GM12878 (cell line): ENCODE results near the gene CCDC186. TPM values are rescaled to one million over a fixed set of nuclear protein-coding genes. Genes with fewer than 3 reads are reported as not detected.

Experiments used
- ATAC-seq: fragments of 200-7000 bp; cut with Tn5 transposase; 3 replicates; pipeline ENCODE4 v1.9.1; 2020; ENCODE audit warnings: mild to moderate bottlenecking, moderate library complexity
- BruUV-seq: library from RNA; stranded (reverse); fragments of 400-500 nt; replicated peaks from 2 replicates; lab custom pipeline; 2021; lab: Mats Ljungman, UMichigan
- CTCF ChIA-PET: fragments of 300-600 bp; sonication (Branson Sonifier 250); formaldehyde crosslinking; extraction: SDS; loops from one replicate; lab custom pipeline; 2021; ENCODE audit warnings: inconsistent platforms; lab: Yijun Ruan, JAX
- POLR2A ChIA-PET: fragments of 350-600 bp; formaldehyde crosslinking; extraction: SDS; loops from one replicate; lab custom pipeline; 2021; ENCODE audit warnings: inconsistent platforms; lab: Charles Lee
- RAD21 ChIA-PET: fragments of 300-600 bp; sonication (Branson Sonifier 250); formaldehyde crosslinking; loops from one replicate; lab custom pipeline; 2023; ENCODE audit warnings: antibody characterized with exemption; ENCODE audit not compliant: unreplicated experiment; lab: Charles Lee
- SMC1A ChIA-PET: fragments of 300-600 bp; sonication (Branson Sonifier 250); formaldehyde crosslinking; loops from one replicate; lab custom pipeline; 2023; ENCODE audit not compliant: unreplicated experiment, uncharacterized antibody; lab: Charles Lee
- DNase-seq: peaks from one replicate; pipeline ENCODE4 v3.0.0-alpha.2; 2011; ENCODE audit warnings: low read depth, low spot score
- FAIRE-seq: peaks from 3 replicates; lab custom pipeline; 2011; peaks lifted over from hg19 to GRCh38; lab: Jason Lieb, UNC
- H2AFZ ChIP-seq: 2 replicates; pipeline ENCODE4 v1.6.0; 2011; ENCODE audit warnings: low read depth, low read length, control low read depth; ENCODE audit not compliant: control insufficient read depth
- H3K27ac ChIP-seq: 2 replicates; pipeline ENCODE4 v1.5.1; 2011; ENCODE audit warnings: control low read depth; ENCODE audit not compliant: control insufficient read depth, insufficient read depth
- H3K27me3 ChIP-seq, 2 experiments: replicated peaks in 1 of 2; 2 replicates each; pipeline versions ENCODE4 v1.6.0 to v1.6.1; 2011; ENCODE audit warnings: low read length in 1 of 2; ENCODE audit not compliant: control insufficient read depth in 2 of 2, insufficient read depth in 2 of 2
- H3K36me3 ChIP-seq, 2 experiments: 2 replicates each; pipeline ENCODE4 v1.5.1; 2011; ENCODE audit warnings: low read length in 1 of 2; ENCODE audit not compliant: control insufficient read depth in 2 of 2, insufficient read depth in 2 of 2
- H3K4me1 ChIP-seq: 2 replicates; pipeline ENCODE4 v1.6.1; 2011; ENCODE audit warnings: mild to moderate bottlenecking, low read length, moderate library complexity, mixed read lengths; ENCODE audit not compliant: control insufficient read depth, insufficient read depth
- H3K4me2 ChIP-seq: 2 replicates; pipeline ENCODE4 v1.6.0; 2011; ENCODE audit warnings: control low read depth; ENCODE audit not compliant: control insufficient read depth, insufficient read depth
- H3K4me3 ChIP-seq: fragments of 200-600 bp; sonication (generic); 2 replicates; pipeline ENCODE4 v1.5.1; 2016
- H3K79me2 ChIP-seq: 2 replicates; pipeline ENCODE4 v1.6.0; 2011; ENCODE audit warnings: low read length; ENCODE audit not compliant: control insufficient read depth, insufficient read depth
- H3K9ac ChIP-seq: 2 replicates; pipeline ENCODE4 v1.8.0; 2011; ENCODE audit warnings: low read length, control low read depth, mixed read lengths; ENCODE audit not compliant: control insufficient read depth, insufficient read depth
- H3K9me3 ChIP-seq: replicated peaks from 3 replicates; pipeline ENCODE4 v1.5.1; 2011; ENCODE audit warnings: mild to moderate bottlenecking, low read length; ENCODE audit not compliant: control insufficient read depth, insufficient read depth
- H4K20me1 ChIP-seq: 2 replicates; pipeline ENCODE4 v1.6.0; 2011; ENCODE audit not compliant: control insufficient read depth, insufficient read depth
- EED ChIP-seq: sonication (generic); IDR thresholded peaks from 2 replicates; pipeline ENCODE4 v1.6.1; 2016; ENCODE audit warnings: antibody characterized with exemption, low read depth
- IKZF1 ChIP-seq: fragments of 450-650 bp; conservative IDR thresholded peaks from 2 replicates; pipeline ENCODE4 v1.6.1; 2017; ENCODE audit warnings: antibody characterized with exemption, mild to moderate bottlenecking
- IKZF2 ChIP-seq, 2 experiments: fragments of 450-650 bp; IDR thresholded peaks; 2 replicates each; pipeline ENCODE4 v1.6.1; 2017; ENCODE audit warnings: mild to moderate bottlenecking in 2 of 2, moderate library complexity in 2 of 2
- RUNX3 ChIP-seq: IDR thresholded peaks from 2 replicates; pipeline ENCODE4 v1.6.1; 2012; ENCODE audit warnings: low read length, inconsistent platforms
- TCF7 ChIP-seq: IDR thresholded peaks from 2 replicates; pipeline ENCODE4 v1.6.1; 2014; ENCODE audit warnings: antibody characterized with exemption, borderline replicate concordance
- YBX1 ChIP-seq: fragments of 450-650 bp; IDR thresholded peaks from 2 replicates; pipeline ENCODE4 v1.6.1; 2016; ENCODE audit warnings: antibody characterized with exemption
- WGBS: methylation state at CpG from one replicate; pipeline ENCODE4 v1.1.6; 2016; ENCODE audit warnings: low lambda C conversion rate; ENCODE audit not compliant: insufficient replicate concordance, insufficient coverage; ENCODE audit errors: missing lambda C conversion rate; 5-methylcytosine and 5-hydroxymethylcytosine counted together
- in situ Hi-C: fragments of 300-500 bp; cut with MboI; formaldehyde crosslinking; loops from 9 replicates; pipeline ENCODE4 v1.14.3; 2018; ENCODE audit warnings: mixed read lengths
- intact Hi-C: fragments of 100-400 bp; cut with micrococcal nuclease; formaldehyde crosslinking; loops from one replicate; pipeline ENCODE4 v1.14.2; 2022; ENCODE audit not compliant: unreplicated experiment
- polyA plus RNA-seq, 11 experiments: library from polyadenylated mRNA; depleted of rRNA in 4 of 11; unstranded in 6 of 11; stranded (reverse) in 5 of 11; fragments of >200 nt; fragmentation: Nextera tagmentation in 4 of 11; fragmentation: Illumina TruSeq in 1 of 11; extraction: Ambion mirVana in 4 of 11; extraction: Trizol in 1 of 11; gene quantifications; 1 replicate in 1 of 11; 2 replicates in 10 of 11; pipeline versions ENCODE4 v1.2.1 to v1.2.3, GENCODE V29; 2011 to 2016; ENCODE audit warnings: inconsistent platforms in 2 of 11, missing spikeins in 2 of 11, low read depth in 1 of 11
- total RNA-seq, 4 experiments: library from RNA; depleted of rRNA in 3 of 4; stranded (reverse); fragments of >200 nt in 3 of 4; fragmentation: Illumina TruSeq in 1 of 4; extraction: Trizol in 1 of 4; gene quantifications; 2 replicates each; pipeline versions ENCODE4 v1.2.1 to v1.2.3, GENCODE V29; 2013 to 2021

CCDC186 gene
- total and polyA plus RNA-seq, 10 of the 15 experiments (the other 5 are each of a cell fraction or from before 2014, with no cell fraction given), result 3.5 to 13.1 (median 7.3) TPM

- RAD21 ChIA-PET, result interaction anchor here (0.7 to 9.6 kb wide), 12 partner anchors 23 to 1565 kb away, joined by 3 to 157 read pairs (median 4); no protein-coding TSS in a partner anchor
- ATAC-seq (peak; percentile 18; the same call in 2 of the 3 replicates), DNase-seq (no peak), FAIRE-seq (no peak)
- TF ChIP-seq YBX1 (no peak), IKZF2 (IDR thresholded peaks at IDR 0.05) (peak; percentile 44; a peak in 3 of 4 replicates), EED (peak; percentile 54), TCF7 (no peak), IKZF1 (peak; percentile 71), RUNX3 (peak; percentile 46; the same call in 1 of the 2 replicates)
- CTCF ChIA-PET, result interaction anchor here (0.7 to 13.9 kb wide), 19 partner anchors 26 to 422 kb away, joined by 3 to 295 read pairs (median 5); partner anchors contain the start of gene CASP7
- SMC1A ChIA-PET, result interaction anchor here (0.6 to 18.1 kb wide), 26 partner anchors 12 to 421 kb away, joined by 3 to 291 read pairs (median 3); no protein-coding TSS in a partner anchor
- BruUV-seq, result no TSS peak
- H3K9me3 ChIP-seq, result no peaks in the 10 kb centered on the region
- H3K27ac ChIP-seq, result no peak overlapping the region
- intact Hi-C loops (loop anchor here (5.0 kb wide), 1 partner anchor 244 kb away; no protein-coding TSS in a partner anchor), in situ Hi-C loops (loop anchor here (5.0 kb wide), 2 partner anchors 304 to 394 kb away; no protein-coding TSS in a partner anchor)
- H3K27me3 ChIP-seq, result no peaks in the 10 kb centered on the region; a peak in 2 of 4 replicates
- peak overlapping the region; percentile 46 for H3K4me2 ChIP-seq
- peak overlapping the region; percentile 63 for H2AFZ ChIP-seq
- H3K36me3 ChIP-seq, result no peaks in the 10 kb centered on the region
- POLR2A ChIA-PET, result no interaction called here
- peak overlapping the region; percentile 61 for H3K4me3 ChIP-seq
- H3K79me2 ChIP-seq, result no peaks in the 10 kb centered on the region
- no peaks in the 10 kb centered on the region for H4K20me1 ChIP-seq
- H3K9ac ChIP-seq, result no peak overlapping the region
- H3K4me1 ChIP-seq, result peaks cover 40% of the 10 kb centered on the region
- 16% methylated on average over 46 of the region's 47 CpGs for WGBS
Measured at GRCh38 chr10:114100848-114101741, 72.9 kb downstream of the CCDC186 start.
